ENCODE measurements around the gene DHRS3.
"Not testable (repeated sequence)": the region's sequence is repeated elsewhere in the genome, so short reads cannot be mapped to it uniquely, and the experiment has no call there.

Gene DHRS3

GRCh38 chr1:12617901-12618660, at the start of gene DHRS3:
TSS of gene DHRS3 (minus strand) at chr1:12618210. CDS start at chr1:12617348, 862 bp downstream.
- peak; percentile 40 to 46 for DNase-seq (ENCODE audit: low read depth in 2 of 2)

- no peak for DNase-seq (ENCODE audit: low read depth in 2 of 2)
These were observed 48.2 kb upstream of the DHRS3 start for GRCh38 chr1:12666141-12666735.

- DNase-seq (ENCODE audit: low read depth in 2 of 2), result no peak
These were observed 47.5 kb upstream of the DHRS3 start for GRCh38 chr1:12665511-12665910.

GRCh38 chr1:12662556-12662955, 44.5 kb upstream of the DHRS3 start:
- DNase-seq (ENCODE audit: low read depth in 2 of 2), result no peak

GRCh38 chr1:12661606-12662219, 43.7 kb upstream of the DHRS3 start:
- DNase-seq (ENCODE audit: low read depth in 2 of 2), result no peak

GRCh38 chr1:12658531-12659453, 40.8 kb upstream of the DHRS3 start:
- DNase-seq (ENCODE audit: low read depth in 2 of 2), result peak; percentile 34 to 48

GRCh38 chr1:12657885-12658512, 40.0 kb upstream of the DHRS3 start:
- DNase-seq (ENCODE audit: low read depth in 2 of 2), result not testable (repeated sequence)

- no peak for DNase-seq (ENCODE audit: low read depth in 2 of 2)
These were observed 39.3 kb upstream of the DHRS3 start for GRCh38 chr1:12657060-12657884.

GRCh38 chr1:12656575-12656974, 38.6 kb upstream of the DHRS3 start:
- no peak for DNase-seq (ENCODE audit: low read depth in 2 of 2)

- no peak for DNase-seq (ENCODE audit: low read depth in 2 of 2)
These were observed 36.6 kb upstream of the DHRS3 start for GRCh38 chr1:12654657-12655056.

- no peak for DNase-seq (ENCODE audit: low read depth in 2 of 2)
These were observed 36.1 kb upstream of the DHRS3 start for GRCh38 chr1:12654004-12654567.

- no peak for DNase-seq (ENCODE audit: low read depth in 2 of 2)
These were observed 32.0 kb upstream of the DHRS3 start for GRCh38 chr1:12649971-12650421.

GRCh38 chr1:12648741-12649140, 30.7 kb upstream of the DHRS3 start:
- no peak for DNase-seq (ENCODE audit: low read depth in 2 of 2)

GRCh38 chr1:12645401-12645800, 27.4 kb upstream of the DHRS3 start:
- DNase-seq (ENCODE audit: low read depth in 2 of 2), result not testable (repeated sequence)

GRCh38 chr1:12644829-12645228, 26.8 kb upstream of the DHRS3 start:
- no peak for DNase-seq (ENCODE audit: low read depth in 2 of 2)

- no peak for DNase-seq (ENCODE audit: low read depth in 2 of 2)
These were observed 26.2 kb upstream of the DHRS3 start for GRCh38 chr1:12644237-12644636.

- no peak for DNase-seq (ENCODE audit: low read depth in 2 of 2)
These were observed 25.8 kb upstream of the DHRS3 start, which contains the start of gene AADACL4 for GRCh38 chr1:12643785-12644184. TSS of gene AADACL4 (plus strand) at chr1:12644085. CDS start at chr1:12644547, 462 bp downstream.

GRCh38 chr1:12643079-12643478, 25.1 kb upstream of the DHRS3 start:
- DNase-seq (ENCODE audit: low read depth in 2 of 2), result no peak

- no peak for DNase-seq (ENCODE audit: low read depth in 2 of 2)
These were observed 22.9 kb upstream of the DHRS3 start for GRCh38 chr1:12640958-12641272.

Measured in stimulated activated CD8-positive, alpha-beta memory T cell treated with anti-CD3 and anti-CD28 coated beads, Interleukin-2, amount 100 ng/mL, for 1 hour (primary cell).